Measurements from ENCODE around the gene CFAP54. TPM values are rescaled to one million over a fixed set of nuclear protein-coding genes. Genes with fewer than 3 reads are reported as not detected.

The CFAP54 gene
- total and polyA plus RNA-seq, 2 experiments from 2014 or later = 0.07 to 0.76 TPM

DNA sequence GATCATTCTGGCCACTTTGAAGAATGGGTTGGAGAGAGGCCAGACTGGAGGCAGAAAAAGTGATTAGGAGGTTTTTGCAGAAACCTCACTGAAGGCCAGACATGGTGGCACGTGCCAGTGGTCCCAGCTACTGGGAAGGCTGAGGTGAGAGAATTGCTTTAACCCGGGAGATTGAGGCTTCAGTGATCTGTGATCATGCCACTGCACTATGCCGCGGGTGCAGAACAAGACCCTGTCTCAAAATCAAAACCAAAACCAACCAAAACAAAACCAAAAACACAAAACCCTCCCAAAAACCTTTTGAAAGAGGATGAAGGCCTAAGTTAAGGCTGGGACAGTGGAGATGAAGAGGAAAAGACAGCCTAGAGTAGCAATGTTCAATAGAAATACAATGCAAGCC is 15.2 kb upstream of the CFAP54 start:
- Histone ChIP-seq H3F3A (replicated peaks; ENCODE audit: low read depth) (no peaks in the 10 kb centered on the region), H3K79me2 (replicated peaks; ENCODE audit: insufficient read depth) (no peaks in the 10 kb centered on the region), H3K9me2 (ENCODE audit: insufficient read depth) (no peaks in the 10 kb centered on the region), H3K4me1 (ENCODE audit: insufficient read depth) (peaks cover 5% of the 10 kb centered on the region; the same call in 1 of the 2 replicates), H4K20me1 (replicated peaks; ENCODE audit: insufficient read depth) (no peaks in the 10 kb centered on the region), H3K4me2 (no peak overlapping the region), H3K27ac (ENCODE audit: low read depth) (no peak overlapping the region), H3K27me3 (ENCODE audit: insufficient read depth) (no peaks in the 10 kb centered on the region), H3K4me3 (no peak overlapping the region), H3K36me3 (ENCODE audit: insufficient read depth) (no peaks in the 10 kb centered on the region), H2AFZ (no peak overlapping the region)
- DNase-seq (ENCODE audit: low spot score) (no peak), ATAC-seq (no peak)
- H3K27ac Mint-ChIP-seq = no peak overlapping the region
- H3K27me3 Mint-ChIP-seq (ENCODE audit: insufficient read depth, low read depth, poor library complexity) = no peaks in the 10 kb centered on the region
- TF ChIP-seq POLR2AphosphoS5 (IDR thresholded peaks at IDR 0.05; ENCODE audit: low read depth) (no peak), ZNF331 (CRISPR knock-in tag; IDR thresholded peaks at IDR 0.05; ENCODE audit: low read depth) (no peak), JUNB (IDR thresholded peaks at IDR 0.05; ENCODE audit: unreplicated experiment) (no peak), REST (IDR thresholded peaks at IDR 0.05; ENCODE audit: unreplicated experiment) (no peak), NANOG (IDR thresholded peaks at IDR 0.05; ENCODE audit: borderline replicate concordance) (no peak), EZH2 (IDR thresholded peaks at IDR 0.05; ENCODE audit: low read depth, unreplicated experiment) (no peak), ZNF114 (CRISPR knock-in tag; IDR thresholded peaks at IDR 0.05) (no peak), STAT1 (IDR thresholded peaks at IDR 0.05; ENCODE audit: unreplicated experiment) (no peak)
- TF ChIP-seq, protein P1, sequence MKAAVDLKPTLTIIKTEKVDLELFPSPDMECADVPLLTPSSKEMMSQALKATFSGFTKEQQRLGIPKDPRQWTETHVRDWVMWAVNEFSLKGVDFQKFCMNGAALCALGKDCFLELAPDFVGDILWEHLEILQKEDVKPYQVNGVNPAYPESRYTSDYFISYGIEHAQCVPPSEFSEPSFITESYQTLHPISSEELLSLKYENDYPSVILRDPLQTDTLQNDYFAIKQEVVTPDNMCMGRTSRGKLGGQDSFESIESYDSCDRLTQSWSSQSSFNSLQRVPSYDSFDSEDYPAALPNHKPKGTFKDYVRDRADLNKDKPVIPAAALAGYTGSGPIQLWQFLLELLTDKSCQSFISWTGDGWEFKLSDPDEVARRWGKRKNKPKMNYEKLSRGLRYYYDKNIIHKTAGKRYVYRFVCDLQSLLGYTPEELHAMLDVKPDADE (IDR thresholded peaks at IDR 0.05) = no peak
- TF ChIP-seq, protein P2, sequence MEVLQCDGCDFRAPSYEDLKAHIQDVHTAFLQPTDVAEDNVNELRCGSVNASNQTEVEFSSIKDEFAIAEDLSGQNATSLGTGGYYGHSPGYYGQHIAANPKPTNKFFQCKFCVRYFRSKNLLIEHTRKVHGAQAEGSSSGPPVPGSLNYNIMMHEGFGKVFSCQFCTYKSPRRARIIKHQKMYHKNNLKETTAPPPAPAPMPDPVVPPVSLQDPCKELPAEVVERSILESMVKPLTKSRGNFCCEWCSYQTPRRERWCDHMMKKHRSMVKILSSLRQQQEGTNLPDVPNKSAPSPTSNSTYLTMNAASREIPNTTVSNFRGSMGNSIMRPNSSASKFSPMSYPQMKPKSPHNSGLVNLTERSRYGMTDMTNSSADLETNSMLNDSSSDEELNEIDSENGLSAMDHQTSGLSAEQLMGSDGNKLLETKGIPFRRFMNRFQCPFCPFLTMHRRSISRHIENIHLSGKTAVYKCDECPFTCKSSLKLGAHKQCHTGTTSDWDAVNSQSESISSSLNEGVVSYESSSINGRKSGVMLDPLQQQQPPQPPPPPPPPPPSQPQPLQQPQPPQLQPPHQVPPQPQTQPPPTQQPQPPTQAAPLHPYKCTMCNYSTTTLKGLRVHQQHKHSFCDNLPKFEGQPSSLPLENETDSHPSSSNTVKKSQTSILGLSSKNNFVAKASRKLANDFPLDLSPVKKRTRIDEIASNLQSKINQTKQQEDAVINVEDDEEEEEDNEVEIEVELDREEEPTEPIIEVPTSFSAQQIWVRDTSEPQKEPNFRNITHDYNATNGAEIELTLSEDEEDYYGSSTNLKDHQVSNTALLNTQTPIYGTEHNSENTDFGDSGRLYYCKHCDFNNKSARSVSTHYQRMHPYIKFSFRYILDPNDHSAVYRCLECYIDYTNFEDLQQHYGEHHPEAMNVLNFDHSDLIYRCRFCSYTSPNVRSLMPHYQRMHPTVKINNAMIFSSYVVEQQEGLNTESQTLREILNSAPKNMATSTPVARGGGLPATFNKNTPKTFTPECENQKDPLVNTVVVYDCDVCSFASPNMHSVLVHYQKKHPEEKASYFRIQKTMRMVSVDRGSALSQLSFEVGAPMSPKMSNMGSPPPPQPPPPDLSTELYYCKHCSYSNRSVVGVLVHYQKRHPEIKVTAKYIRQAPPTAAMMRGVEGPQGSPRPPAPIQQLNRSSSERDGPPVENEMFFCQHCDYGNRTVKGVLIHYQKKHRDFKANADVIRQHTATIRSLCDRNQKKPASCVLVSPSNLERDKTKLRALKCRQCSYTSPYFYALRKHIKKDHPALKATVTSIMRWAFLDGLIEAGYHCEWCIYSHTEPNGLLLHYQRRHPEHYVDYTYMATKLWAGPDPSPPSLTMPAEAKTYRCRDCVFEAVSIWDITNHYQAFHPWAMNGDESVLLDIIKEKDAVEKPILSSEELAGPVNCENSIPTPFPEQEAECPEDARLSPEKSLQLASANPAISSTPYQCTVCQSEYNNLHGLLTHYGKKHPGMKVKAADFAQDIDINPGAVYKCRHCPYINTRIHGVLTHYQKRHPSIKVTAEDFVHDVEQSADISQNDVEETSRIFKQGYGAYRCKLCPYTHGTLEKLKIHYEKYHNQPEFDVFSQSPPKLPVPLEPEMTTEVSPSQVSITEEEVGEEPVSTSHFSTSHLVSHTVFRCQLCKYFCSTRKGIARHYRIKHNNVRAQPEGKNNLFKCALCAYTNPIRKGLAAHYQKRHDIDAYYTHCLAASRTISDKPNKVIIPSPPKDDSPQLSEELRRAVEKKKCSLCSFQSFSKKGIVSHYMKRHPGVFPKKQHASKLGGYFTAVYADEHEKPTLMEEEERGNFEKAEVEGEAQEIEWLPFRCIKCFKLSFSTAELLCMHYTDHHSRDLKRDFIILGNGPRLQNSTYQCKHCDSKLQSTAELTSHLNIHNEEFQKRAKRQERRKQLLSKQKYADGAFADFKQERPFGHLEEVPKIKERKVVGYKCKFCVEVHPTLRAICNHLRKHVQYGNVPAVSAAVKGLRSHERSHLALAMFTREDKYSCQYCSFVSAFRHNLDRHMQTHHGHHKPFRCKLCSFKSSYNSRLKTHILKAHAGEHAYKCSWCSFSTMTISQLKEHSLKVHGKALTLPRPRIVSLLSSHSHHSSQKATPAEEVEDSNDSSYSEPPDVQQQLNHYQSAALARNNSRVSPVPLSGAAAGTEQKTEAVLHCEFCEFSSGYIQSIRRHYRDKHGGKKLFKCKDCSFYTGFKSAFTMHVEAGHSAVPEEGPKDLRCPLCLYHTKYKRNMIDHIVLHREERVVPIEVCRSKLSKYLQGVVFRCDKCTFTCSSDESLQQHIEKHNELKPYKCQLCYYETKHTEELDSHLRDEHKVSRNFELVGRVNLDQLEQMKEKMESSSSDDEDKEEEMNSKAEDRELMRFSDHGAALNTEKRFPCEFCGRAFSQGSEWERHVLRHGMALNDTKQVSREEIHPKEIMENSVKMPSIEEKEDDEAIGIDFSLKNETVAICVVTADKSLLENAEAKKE (CRISPR knock-in tag; IDR thresholded peaks at IDR 0.05) = no peak
- H3K4me1 Mint-ChIP-seq = peaks cover 4% of the 10 kb centered on the region; the same call in 2 of the 3 replicates
- H3K9me3 Mint-ChIP-seq = no peaks in the 10 kb centered on the region
- H3K36me3 Mint-ChIP-seq (ENCODE audit: low read depth) = no peaks in the 10 kb centered on the region
- no peak overlapping the region for H3K4me3 Mint-ChIP-seq
